ENCODE results near the gene S100A12.

Gene S100A12

GRCh38 chr1:153379591-153379990 is 4.2 kb upstream of the S100A12 start:
- no peak for ATAC-seq
- no peak for TF ChIP-seq TOX (CRISPR knock-in tag; IDR thresholded peaks at IDR 0.05; ENCODE audit: borderline replicate concordance)
- TF ChIP-seq BACH2 (CRISPR knock-in tag; IDR thresholded peaks at IDR 0.05; ENCODE audit: borderline replicate concordance), result no peak
- TF ChIP-seq ZC3H10 (CRISPR knock-in tag; IDR thresholded peaks at IDR 0.05), result no peak
- no peak for TF ChIP-seq CSRNP3 (CRISPR knock-in tag; IDR thresholded peaks at IDR 0.05)
- TF ChIP-seq, protein P1, sequence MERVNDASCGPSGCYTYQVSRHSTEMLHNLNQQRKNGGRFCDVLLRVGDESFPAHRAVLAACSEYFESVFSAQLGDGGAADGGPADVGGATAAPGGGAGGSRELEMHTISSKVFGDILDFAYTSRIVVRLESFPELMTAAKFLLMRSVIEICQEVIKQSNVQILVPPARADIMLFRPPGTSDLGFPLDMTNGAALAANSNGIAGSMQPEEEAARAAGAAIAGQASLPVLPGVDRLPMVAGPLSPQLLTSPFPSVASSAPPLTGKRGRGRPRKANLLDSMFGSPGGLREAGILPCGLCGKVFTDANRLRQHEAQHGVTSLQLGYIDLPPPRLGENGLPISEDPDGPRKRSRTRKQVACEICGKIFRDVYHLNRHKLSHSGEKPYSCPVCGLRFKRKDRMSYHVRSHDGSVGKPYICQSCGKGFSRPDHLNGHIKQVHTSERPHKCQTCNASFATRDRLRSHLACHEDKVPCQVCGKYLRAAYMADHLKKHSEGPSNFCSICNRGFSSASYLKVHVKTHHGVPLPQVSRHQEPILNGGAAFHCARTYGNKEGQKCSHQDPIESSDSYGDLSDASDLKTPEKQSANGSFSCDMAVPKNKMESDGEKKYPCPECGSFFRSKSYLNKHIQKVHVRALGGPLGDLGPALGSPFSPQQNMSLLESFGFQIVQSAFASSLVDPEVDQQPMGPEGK (CRISPR knock-in tag; IDR thresholded peaks at IDR 0.05; ENCODE audit: borderline replicate concordance), result no peak
- TF ChIP-seq OSR1 (CRISPR knock-in tag; IDR thresholded peaks at IDR 0.05), result no peak
- TF ChIP-seq SNAI2 (CRISPR knock-in tag; IDR thresholded peaks at IDR 0.05), result no peak
- TF ChIP-seq ESRRG (CRISPR knock-in tag; IDR thresholded peaks at IDR 0.05), result no peak
- no peak for TF ChIP-seq CSDC2 (CRISPR knock-in tag; IDR thresholded peaks at IDR 0.05)
- TF ChIP-seq ZFP30 (CRISPR knock-in tag; IDR thresholded peaks at IDR 0.05), result no peak
- TF ChIP-seq RARB (CRISPR knock-in tag; IDR thresholded peaks at IDR 0.05), result no peak
- no peak for TF ChIP-seq ZNF8 (CRISPR knock-in tag; IDR thresholded peaks at IDR 0.05)
- TF ChIP-seq PPARA (CRISPR knock-in tag; IDR thresholded peaks at IDR 0.05; ENCODE audit: borderline replicate concordance), result no peak
- TF ChIP-seq ARNTL (CRISPR knock-in tag; IDR thresholded peaks at IDR 0.05; ENCODE audit: borderline replicate concordance, low read depth), result no peak
- TF ChIP-seq, protein P2, sequence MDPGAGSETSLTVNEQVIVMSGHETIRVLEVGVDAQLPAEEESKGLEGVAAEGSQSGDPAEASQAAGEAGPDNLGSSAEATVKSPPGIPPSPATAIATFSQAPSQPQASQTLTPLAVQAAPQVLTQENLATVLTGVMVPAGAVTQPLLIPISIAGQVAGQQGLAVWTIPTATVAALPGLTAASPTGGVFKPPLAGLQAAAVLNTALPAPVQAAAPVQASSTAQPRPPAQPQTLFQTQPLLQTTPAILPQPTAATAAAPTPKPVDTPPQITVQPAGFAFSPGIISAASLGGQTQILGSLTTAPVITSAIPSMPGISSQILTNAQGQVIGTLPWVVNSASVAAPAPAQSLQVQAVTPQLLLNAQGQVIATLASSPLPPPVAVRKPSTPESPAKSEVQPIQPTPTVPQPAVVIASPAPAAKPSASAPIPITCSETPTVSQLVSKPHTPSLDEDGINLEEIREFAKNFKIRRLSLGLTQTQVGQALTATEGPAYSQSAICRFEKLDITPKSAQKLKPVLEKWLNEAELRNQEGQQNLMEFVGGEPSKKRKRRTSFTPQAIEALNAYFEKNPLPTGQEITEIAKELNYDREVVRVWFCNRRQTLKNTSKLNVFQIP (CRISPR knock-in tag; IDR thresholded peaks at IDR 0.05; ENCODE audit: borderline replicate concordance, low read depth), result no peak
- no peak for TF ChIP-seq ZFP3 (CRISPR knock-in tag; IDR thresholded peaks at IDR 0.05)
- no peak for TF ChIP-seq ZNF565 (CRISPR knock-in tag; conservative IDR thresholded peaks at IDR 0.05; ENCODE audit: low read depth)

- TF ChIP-seq SNAI2 (CRISPR knock-in tag; IDR thresholded peaks at IDR 0.05), result no peak
- ATAC-seq, result no peak
Observed at GRCh38 chr1:153374071-153374470, 1.4 kb downstream of the S100A12 start.

- TF ChIP-seq CREB5 (CRISPR knock-in tag; IDR thresholded peaks at IDR 0.05; ENCODE audit: low read depth) (no peak), CSRNP3 (CRISPR knock-in tag; IDR thresholded peaks at IDR 0.05) (no peak), BACH2 (CRISPR knock-in tag; IDR thresholded peaks at IDR 0.05; ENCODE audit: borderline replicate concordance) (no peak), ARNTL (CRISPR knock-in tag; IDR thresholded peaks at IDR 0.05; ENCODE audit: borderline replicate concordance, low read depth) (no peak)
- TF ChIP-seq, protein P1 (CRISPR knock-in tag; IDR thresholded peaks at IDR 0.05; ENCODE audit: borderline replicate concordance), result no peak
- ATAC-seq, result no peak
Observed at GRCh38 chr1:153372571-153372970, 2.9 kb downstream of the S100A12 start.

GRCh38 chr1:153371231-153371630 is 4.2 kb downstream of the S100A12 start:
- no peak for ATAC-seq
- TF ChIP-seq TOX (CRISPR knock-in tag; IDR thresholded peaks at IDR 0.05; ENCODE audit: borderline replicate concordance) (no peak), OSR1 (CRISPR knock-in tag; IDR thresholded peaks at IDR 0.05) (no peak), SNAI2 (CRISPR knock-in tag; IDR thresholded peaks at IDR 0.05) (no peak), ARNTL (CRISPR knock-in tag; IDR thresholded peaks at IDR 0.05; ENCODE audit: borderline replicate concordance, low read depth) (no peak), CSDC2 (CRISPR knock-in tag; IDR thresholded peaks at IDR 0.05) (no peak), ESRRG (CRISPR knock-in tag; IDR thresholded peaks at IDR 0.05) (no peak), ZFP3 (CRISPR knock-in tag; IDR thresholded peaks at IDR 0.05) (no peak), ZC3H10 (CRISPR knock-in tag; IDR thresholded peaks at IDR 0.05) (no peak)
- TF ChIP-seq, protein P1 (CRISPR knock-in tag; IDR thresholded peaks at IDR 0.05; ENCODE audit: borderline replicate concordance), result no peak

Data from SK-N-SH treated with all-trans-retinoic acid at 6 μM for 48 hours (cell line).